Endothelial cell of umbilical vein (primary cell): ENCODE results near the gene S1PR4. TPM values are rescaled to one million over a fixed set of nuclear protein-coding genes. Genes with fewer than 3 reads are reported as not detected.

Experiments
- BruUV-seq: library from RNA; stranded (reverse); fragments of 400-500 nt; replicated peaks from 2 replicates; lab custom pipeline; 2021; lab: Mats Ljungman, UMichigan
- CTCF ChIA-PET: fragments of 300-600, 350-600 bp; sonication (Branson Sonifier 250); formaldehyde crosslinking; loops from one replicate; lab custom pipeline; 2021; ENCODE audit warnings: antibody characterized with exemption, inconsistent platforms; lab: Charles Lee
- POLR2A ChIA-PET: fragments of 300-600, 350-600 bp; sonication (Branson Sonifier 250); formaldehyde crosslinking; loops from one replicate; lab custom pipeline; 2021; ENCODE audit warnings: antibody characterized with exemption, inconsistent platforms; lab: Charles Lee
- DNase-seq: peaks from one replicate; pipeline ENCODE4 v3.0.0-alpha.2; 2011; ENCODE audit warnings: low read depth, low spot score
- FAIRE-seq: peaks from 2 replicates; lab custom pipeline; 2011; peaks lifted over from hg19 to GRCh38; lab: Jason Lieb, UNC
- H2AFZ ChIP-seq: 2 replicates; pipeline ENCODE4 v1.6.0; 2012; ENCODE audit warnings: low read depth, low read length, control low read depth, inconsistent platforms
- H3K27ac ChIP-seq: 2 replicates; pipeline ENCODE4 v1.5.1; 2011; ENCODE audit warnings: low read depth, mild to moderate bottlenecking, control low read depth, low read length, moderate library complexity; ENCODE audit not compliant: insufficient read depth
- H3K27me3 ChIP-seq, 2 experiments: 2 replicates each; pipeline versions ENCODE4 v1.6.0 to v1.6.1; 2011; ENCODE audit warnings: low read length in 2 of 2, mixed read lengths in 1 of 2; ENCODE audit not compliant: control insufficient read depth in 2 of 2, insufficient read depth in 2 of 2
- H3K36me3 ChIP-seq, 2 experiments: 2 replicates in 1 of 2; 3 replicates in 1 of 2; pipeline ENCODE4 v1.5.1; 2011; ENCODE audit warnings: low read length in 2 of 2, mild to moderate bottlenecking in 1 of 2, moderate library complexity in 1 of 2; ENCODE audit not compliant: control insufficient read depth in 2 of 2, insufficient read depth in 2 of 2; ENCODE audit errors: extremely low read depth in 1 of 2
- H3K4me1 ChIP-seq: 3 replicates; pipeline ENCODE4 v1.5.1; 2011; ENCODE audit warnings: mild to moderate bottlenecking, low read length; ENCODE audit not compliant: control insufficient read depth, insufficient read depth; ENCODE audit errors: extremely low read depth
- H3K4me2 ChIP-seq: 2 replicates; pipeline ENCODE4 v1.6.1; 2011; ENCODE audit warnings: low read length, control low read depth, mixed read lengths; ENCODE audit not compliant: insufficient read depth
- H3K4me3 ChIP-seq, 3 experiments: fragments of 200-600 bp in 1 of 3; sonication (generic), shearing (Covaris generic) in 1 of 3; replicated peaks in 1 of 3; 2 replicates each; pipeline ENCODE4 v1.5.1; 2011 to 2016; ENCODE audit warnings: control low read depth in 3 of 3, low read length in 3 of 3, mild to moderate bottlenecking in 2 of 3, inconsistent platforms in 1 of 3, low read depth in 1 of 3, moderate library complexity in 1 of 3; ENCODE audit not compliant: insufficient read depth in 1 of 3
- H3K79me2 ChIP-seq: 2 replicates; pipeline ENCODE4 v1.6.0; 2012; ENCODE audit warnings: low read length, inconsistent platforms; ENCODE audit not compliant: control insufficient read depth, insufficient read depth
- H3K9ac ChIP-seq: replicated peaks from 2 replicates; pipeline ENCODE3; 2011; ENCODE audit warnings: low read length, control low read depth; ENCODE audit not compliant: insufficient read depth; ENCODE audit errors: extremely low read depth
- H3K9me1 ChIP-seq: replicated peaks from 3 replicates; pipeline ENCODE4 v1.6.0; 2011; ENCODE audit warnings: mild to moderate bottlenecking, low read length; ENCODE audit not compliant: control insufficient read depth, insufficient read depth; ENCODE audit errors: extremely low read depth
- H3K9me3 ChIP-seq: replicated peaks from 2 replicates; pipeline ENCODE4 v1.5.1; 2012; ENCODE audit warnings: low read length, inconsistent platforms; ENCODE audit not compliant: control insufficient read depth, insufficient read depth
- H4K20me1 ChIP-seq: replicated peaks from 2 replicates; pipeline ENCODE3; 2011; ENCODE audit warnings: mild to moderate bottlenecking, low read length; ENCODE audit not compliant: control insufficient read depth, insufficient read depth; ENCODE audit errors: extremely low read depth
- EZH2 ChIP-seq: IDR thresholded peaks from 2 replicates; pipeline ENCODE4 v1.6.1; 2012; ENCODE audit warnings: borderline replicate concordance, low read depth, mild to moderate bottlenecking, moderate library complexity, low read length, inconsistent platforms; ENCODE audit not compliant: severe bottlenecking
- FOS ChIP-seq: IDR thresholded peaks from 2 replicates; pipeline ENCODE4 v1.6.1; 2011; ENCODE audit warnings: mild to moderate bottlenecking, low read length, moderate library complexity, borderline replicate concordance; ENCODE audit not compliant: insufficient read depth
- GATA2 ChIP-seq: IDR thresholded peaks from 2 replicates; pipeline ENCODE4 v1.7.0; 2011; ENCODE audit warnings: low read depth, mild to moderate bottlenecking, moderate library complexity, mixed read lengths, low read length; ENCODE audit not compliant: insufficient read length, insufficient read depth
- JUN ChIP-seq: IDR thresholded peaks from 2 replicates; pipeline ENCODE4 v1.6.1; 2011; ENCODE audit warnings: borderline replicate concordance, low read depth; ENCODE audit not compliant: insufficient read length, insufficient read depth
- MAX ChIP-seq: IDR thresholded peaks from 2 replicates; pipeline ENCODE4 v1.6.1; 2011; ENCODE audit not compliant: insufficient read depth, insufficient read length
- MYC ChIP-seq: IDR thresholded peaks from one replicate; pipeline ENCODE4 v1.6.1; 2011; ENCODE audit warnings: mild to moderate bottlenecking, low read depth, low read length
- POLR2A ChIP-seq: IDR thresholded peaks from 2 replicates; pipeline ENCODE4 v1.6.1; 2012; ENCODE audit warnings: low read depth, mild to moderate bottlenecking, control low read depth, low read length
- POLR2AphosphoS5 ChIP-seq: IDR thresholded peaks from 2 replicates; pipeline ENCODE4 v1.6.1; 2012; ENCODE audit warnings: low read depth, mild to moderate bottlenecking, control low read depth, low read length, moderate library complexity; ENCODE audit not compliant: insufficient read depth
- dilution Hi-C: fragments of 300-500 bp; cut with MboI; formaldehyde crosslinking; loops from one replicate; pipeline ENCODE4 v1.15.0; 2019; ENCODE audit warnings: low sequenced_read_pairs; ENCODE audit not compliant: extremely low pct_ligation_motif_present
- intact Hi-C: fragments of 100-400 bp; cut with micrococcal nuclease; formaldehyde crosslinking; loops from one replicate; pipeline ENCODE4 v1.10.0; 2022
- polyA plus RNA-seq, 4 experiments: library from polyadenylated mRNA; depleted of rRNA in 3 of 4; stranded (reverse) in 3 of 4; unstranded in 1 of 4; fragments of >200 nt; gene quantifications; 2 replicates each; pipeline versions ENCODE4 v1.2.1 to v1.2.3, GENCODE V29; 2011 to 2012; ENCODE audit warnings: missing spikeins in 1 of 4
- total RNA-seq: library from RNA; stranded (reverse); gene quantifications from 2 replicates; pipeline ENCODE4 v1.2.3, GENCODE V29; 2021
- TF ChIP-seq, protein P1 (sequence below), 2 donors: IDR thresholded peaks; 1 replicate in 1 of 2; 2 replicates in 1 of 2; pipeline ENCODE4 v1.5.1; 2011; ENCODE audit warnings: low read length in 2 of 2, mild to moderate bottlenecking in 2 of 2, moderate library complexity in 2 of 2, control low read depth in 1 of 2, inconsistent platforms in 1 of 2, low read depth in 1 of 2; ENCODE audit not compliant: insufficient read depth in 1 of 2; ENCODE audit errors: extremely low read depth in 1 of 2

The S1PR4 gene
- total and polyA plus RNA-seq, 2 donors (not counting 3 experiments of a cell fraction or from before 2014, with no cell fraction given): 1.7 to 2.5 TPM

- dilution Hi-C loops (no loop called here), intact Hi-C loops (no loop called here)
- TF ChIP-seq POLR2AphosphoS5 (no peak), MYC (no peak), JUN (no peak), FOS (no peak), EZH2 (no peak), GATA2 (no peak), MAX (no peak), POLR2A (no peak)
- TF ChIP-seq, protein P1, sequence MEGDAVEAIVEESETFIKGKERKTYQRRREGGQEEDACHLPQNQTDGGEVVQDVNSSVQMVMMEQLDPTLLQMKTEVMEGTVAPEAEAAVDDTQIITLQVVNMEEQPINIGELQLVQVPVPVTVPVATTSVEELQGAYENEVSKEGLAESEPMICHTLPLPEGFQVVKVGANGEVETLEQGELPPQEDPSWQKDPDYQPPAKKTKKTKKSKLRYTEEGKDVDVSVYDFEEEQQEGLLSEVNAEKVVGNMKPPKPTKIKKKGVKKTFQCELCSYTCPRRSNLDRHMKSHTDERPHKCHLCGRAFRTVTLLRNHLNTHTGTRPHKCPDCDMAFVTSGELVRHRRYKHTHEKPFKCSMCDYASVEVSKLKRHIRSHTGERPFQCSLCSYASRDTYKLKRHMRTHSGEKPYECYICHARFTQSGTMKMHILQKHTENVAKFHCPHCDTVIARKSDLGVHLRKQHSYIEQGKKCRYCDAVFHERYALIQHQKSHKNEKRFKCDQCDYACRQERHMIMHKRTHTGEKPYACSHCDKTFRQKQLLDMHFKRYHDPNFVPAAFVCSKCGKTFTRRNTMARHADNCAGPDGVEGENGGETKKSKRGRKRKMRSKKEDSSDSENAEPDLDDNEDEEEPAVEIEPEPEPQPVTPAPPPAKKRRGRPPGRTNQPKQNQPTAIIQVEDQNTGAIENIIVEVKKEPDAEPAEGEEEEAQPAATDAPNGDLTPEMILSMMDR (IDR thresholded peaks at IDR 0.05; ENCODE audit: extremely low read depth in 1 of 2, insufficient read depth in 1 of 2, low read depth in 1 of 2, low read length in 2 of 2): no peak
- ChIA-PET CTCF (interaction anchor here (1.3 kb wide), 1 partner anchor 47 kb away, joined by 3 read pairs; no protein-coding TSS in a partner anchor), POLR2A (no interaction called here)
- BruUV-seq: no TSS peak
- DNase-seq: no peak
- no peak for FAIRE-seq
- Histone ChIP-seq H3K4me1 (peaks cover 6% of the 10 kb centered on the region), H3K9ac (no peak overlapping the region), H3K4me3 (no peak overlapping the region), H3K9me1 (no peaks in the 10 kb centered on the region), H3K79me2 (no peaks in the 10 kb centered on the region), H3K27me3 (no peaks in the 10 kb centered on the region), H4K20me1 (no peaks in the 10 kb centered on the region), H2AFZ (no peak overlapping the region), H3K36me3 (no peaks in the 10 kb centered on the region), H3K4me2 (no peak overlapping the region), H3K9me3 (no peaks in the 10 kb centered on the region), H3K27ac (no peak overlapping the region)
Measured at GRCh38 chr19:3176715-3177501, 1.7 kb upstream of the S1PR4 start.
